ENCODE measurements around the gene LPCAT3.

GRCh38 chr12:6929466-6930452, 88.5 kb downstream of the LPCAT3 start:
- TF ChIP-seq TARDBP (IDR thresholded peaks at IDR 0.05): no peak
- TF ChIP-seq L3MBTL2 (conservative IDR thresholded peaks at IDR 0.05): no peak
- TF ChIP-seq LEF1 (IDR thresholded peaks at IDR 0.05; ENCODE audit: borderline replicate concordance): no peak
- TF ChIP-seq FOXM1 (IDR thresholded peaks at IDR 0.05; ENCODE audit: borderline replicate concordance): no peak
- no peak for TF ChIP-seq SP1 (IDR thresholded peaks at IDR 0.05)
- no peak for TF ChIP-seq ELF4 (IDR thresholded peaks at IDR 0.05)
- TF ChIP-seq BHLHE40 (IDR thresholded peaks at IDR 0.05; ENCODE audit: borderline replicate concordance): no peak
- no peak for TF ChIP-seq ZNF384 (IDR thresholded peaks at IDR 0.05)
- TF ChIP-seq CTBP1 (IDR thresholded peaks at IDR 0.05; ENCODE audit: borderline replicate concordance): no peak
- TF ChIP-seq NFRKB (IDR thresholded peaks at IDR 0.05): no peak
- no peak for TF ChIP-seq HDGF (IDR thresholded peaks at IDR 0.05; ENCODE audit: borderline replicate concordance)
- no peak for TF ChIP-seq SUZ12 (IDR thresholded peaks at IDR 0.05)
